Esophagus mucosa (tissue), 1 donor: ENCODE measurements around the gene PTPN4. TPM values are rescaled to one million over a fixed set of nuclear protein-coding genes. Genes with fewer than 3 reads are reported as not detected.
A peak's percentile ranks its signal among the peaks of the same experiment; 100 is the strongest.

Experiments used
- ATAC-seq: fragments of 200-7000 bp; cut with Tn5 transposase; one replicate; pipeline ENCODE4 v1.9.1; 2020
- total RNA-seq: library from RNA; stranded (reverse); gene quantifications from one replicate; pipeline ENCODE4 v1.2.4, GENCODE V29; 2023
- donor health status: DM: yes; HTN: yes; CAD: no.

Gene PTPN4
- total RNA-seq, 1 donor from 2014 or later, result 20.4 TPM

GRCh38 chr2:119859528-119859927 lies 99.8 kb downstream of the PTPN4 start:
- no peak for ATAC-seq

- ATAC-seq, result no peak
Measured at GRCh38 chr2:119860924-119861323, 101.2 kb downstream of the PTPN4 start.

GRCh38 chr2:119862127-119862889 lies 102.6 kb downstream of the PTPN4 start:
- ATAC-seq, result no peak

GRCh38 chr2:119864318-119864717 lies 104.6 kb downstream of the PTPN4 start:
- peak; percentile 32 for ATAC-seq

DNA sequence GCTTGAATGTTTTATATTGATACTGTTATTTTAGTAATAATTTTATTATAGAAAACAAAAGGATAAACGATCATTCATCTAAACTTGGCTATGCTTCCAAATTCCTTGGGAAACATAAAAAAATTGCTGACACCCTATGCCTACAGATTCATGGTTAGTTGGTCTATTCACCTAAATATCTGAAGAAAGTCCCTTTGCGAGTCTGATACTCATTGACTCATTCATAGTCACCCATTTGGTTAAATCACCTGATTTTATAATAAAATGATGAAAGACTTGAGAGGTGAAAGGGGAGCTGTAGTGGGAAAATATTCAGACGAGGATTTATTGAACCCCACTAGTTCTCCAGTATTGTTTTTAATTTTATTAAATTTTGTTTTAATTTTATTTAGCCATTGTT lies 112.0 kb downstream of the PTPN4 start:
- no peak for ATAC-seq

DNA sequence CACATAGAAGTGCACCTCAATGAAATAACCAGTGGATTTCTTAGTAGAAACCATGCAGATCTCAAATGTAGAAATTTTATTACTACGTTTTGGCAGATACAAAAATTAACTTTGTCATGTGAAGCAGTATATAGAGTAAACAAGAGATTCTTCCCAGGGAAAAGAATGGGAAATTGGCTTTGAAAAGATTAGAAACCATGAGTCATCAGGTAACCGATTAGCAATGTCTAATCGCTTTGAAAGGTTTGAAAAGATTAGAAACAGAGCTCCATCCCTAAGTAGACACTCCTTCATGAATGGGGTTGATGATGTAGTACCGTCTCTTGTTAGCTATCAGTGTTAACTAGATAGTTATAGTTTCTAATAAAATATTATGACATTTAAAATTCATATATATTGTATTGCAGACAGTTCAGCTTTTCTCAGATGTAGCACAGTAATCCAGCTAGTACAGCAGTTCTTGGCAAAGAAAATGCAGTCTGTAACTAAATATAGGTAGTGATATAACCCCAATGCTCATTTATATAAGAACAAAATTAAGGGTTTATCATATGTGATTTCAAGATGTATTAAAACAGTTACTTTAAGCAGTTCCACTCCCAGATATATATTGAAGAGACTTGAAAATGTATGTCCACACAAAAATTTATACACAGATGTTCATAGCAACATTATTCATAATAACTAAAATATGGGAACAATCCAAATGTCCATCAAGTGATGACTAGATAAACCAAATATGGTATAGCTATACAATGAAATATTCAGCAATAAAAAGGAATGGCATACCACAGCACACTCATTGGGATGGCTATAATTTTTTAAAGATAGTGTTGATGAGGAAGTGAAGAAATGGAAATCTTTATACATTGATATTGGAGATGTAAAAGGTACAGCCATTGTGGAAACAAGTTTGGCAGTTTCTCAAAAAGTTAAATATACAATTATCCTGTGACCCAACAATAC lies 113.9 kb downstream of the PTPN4 start:
- ATAC-seq, result no peak

DNA sequence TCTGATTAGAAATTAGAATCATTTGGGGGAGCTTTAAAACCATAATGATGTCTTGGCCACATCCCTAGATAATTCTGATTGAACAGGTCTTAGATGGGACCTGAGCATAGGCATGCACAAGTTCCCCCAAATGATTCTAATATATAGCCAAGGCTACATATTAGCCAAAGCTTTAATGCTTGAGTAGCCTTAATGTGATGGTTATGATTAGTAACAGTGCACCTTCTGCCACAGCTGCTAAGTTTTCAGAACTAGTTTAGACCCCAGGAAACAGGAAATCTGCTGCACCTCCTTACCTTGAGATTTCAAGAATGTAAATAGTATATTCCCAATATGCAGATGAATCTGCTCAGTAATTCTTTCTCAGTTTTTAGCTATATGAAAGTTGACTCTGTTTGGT lies 119.8 kb downstream of the PTPN4 start:
- no peak for ATAC-seq

DNA sequence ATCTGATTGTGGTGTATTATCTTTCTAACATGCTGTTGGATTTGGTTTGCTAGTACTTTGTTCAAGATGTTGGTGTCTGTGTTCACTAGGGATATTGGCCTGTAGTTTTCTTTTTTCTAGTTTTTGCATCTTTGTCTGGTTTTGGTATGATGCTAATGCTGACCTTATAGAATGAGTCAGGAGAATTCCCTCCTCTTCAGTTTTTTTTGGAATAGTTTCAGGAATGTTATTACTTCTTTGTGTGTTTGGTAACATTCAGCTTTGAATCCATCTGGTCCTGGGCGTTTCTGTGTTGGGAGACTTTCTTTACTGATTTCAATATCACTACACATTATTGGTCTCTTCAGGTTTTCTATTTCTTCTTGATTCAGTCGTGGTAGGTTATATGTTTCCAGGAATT lies 129.0 kb downstream of the PTPN4 start:
- ATAC-seq, result no peak

DNA sequence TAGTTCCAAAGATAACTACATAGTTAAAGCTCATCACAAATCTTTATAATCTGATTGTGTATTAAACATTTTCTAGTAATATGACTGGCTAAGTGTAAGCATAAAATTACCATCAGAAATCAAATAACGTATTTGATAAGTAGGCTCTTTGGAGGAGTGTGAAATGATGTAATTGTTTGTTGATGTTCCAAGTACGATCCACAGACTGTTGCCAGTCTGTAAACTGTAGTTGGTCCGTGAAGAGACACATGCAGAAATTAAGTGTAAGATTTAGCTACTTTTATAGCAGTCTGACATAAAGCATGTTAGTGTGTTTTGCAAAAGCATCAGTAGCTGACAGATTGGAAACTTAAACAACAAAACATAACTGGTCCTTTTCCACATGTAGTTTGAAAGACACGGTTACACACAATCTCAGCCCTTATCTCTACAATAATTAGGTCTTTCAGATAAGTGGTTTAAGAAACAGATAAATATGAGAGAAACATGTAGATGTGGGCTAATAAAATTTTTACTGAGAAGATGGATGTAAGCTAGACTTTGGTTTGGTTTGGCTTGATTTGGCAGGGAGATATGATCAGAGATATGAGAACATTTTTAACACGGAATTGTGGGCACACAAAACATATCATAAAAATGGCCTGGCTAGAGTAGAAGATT lies 138.1 kb downstream of the PTPN4 start:
- ATAC-seq, result no peak

GRCh38 chr2:119901013-119901412 lies 141.3 kb downstream of the PTPN4 start:
- no peak for ATAC-seq

GRCh38 chr2:119910566-119910965 lies 150.8 kb downstream of the PTPN4 start:
- ATAC-seq, result no peak

GRCh38 chr2:119914266-119914665 lies 154.5 kb downstream of the PTPN4 start:
- no peak for ATAC-seq

- no peak for ATAC-seq
Measured at GRCh38 chr2:119921825-119922224, 162.1 kb downstream of the PTPN4 start.

DNA sequence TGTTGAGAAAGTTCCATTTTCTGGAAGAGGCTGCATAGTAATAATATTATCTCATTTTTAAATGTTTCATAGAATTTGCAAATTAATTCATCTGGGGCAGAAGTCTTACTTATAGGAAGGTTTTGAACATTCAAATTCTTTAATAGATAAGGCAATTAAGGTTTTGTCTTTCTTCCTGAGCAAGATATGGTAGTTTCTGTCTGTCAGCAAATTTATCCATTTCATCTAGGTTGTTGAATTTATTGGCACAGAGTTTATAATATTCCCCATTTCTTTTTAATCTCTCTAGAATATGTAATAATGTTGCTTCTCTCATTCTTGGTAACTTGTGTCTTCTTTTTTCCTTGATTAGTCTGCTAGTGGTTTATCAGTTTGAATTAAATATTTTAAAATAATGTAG lies 163.0 kb downstream of the PTPN4 start:
- ATAC-seq, result no peak

DNA sequence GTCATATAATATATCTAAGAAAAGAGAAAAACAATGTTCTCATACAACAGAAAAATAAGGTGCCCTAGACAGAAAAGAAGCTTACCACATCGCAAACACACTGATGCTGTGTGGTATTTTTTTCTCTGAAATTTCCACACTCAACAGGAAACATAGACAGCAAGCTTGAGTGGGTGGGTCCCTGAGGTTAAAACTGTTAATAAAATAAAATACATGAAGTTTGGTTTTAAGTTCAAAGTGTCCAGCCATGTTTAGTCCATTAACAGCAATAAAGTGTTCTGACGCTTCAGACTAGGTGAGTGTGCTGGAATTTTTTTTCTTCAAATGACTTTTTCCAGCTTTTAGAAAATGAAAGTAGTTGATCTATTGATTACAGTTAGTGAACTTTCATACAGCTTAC lies 169.8 kb downstream of the PTPN4 start:
- no peak for ATAC-seq

- no peak for ATAC-seq
Measured at GRCh38 chr2:119932809-119933208, 173.1 kb downstream of the PTPN4 start.

- no peak for ATAC-seq
Measured at GRCh38 chr2:119934319-119934718, 174.6 kb downstream of the PTPN4 start.

- ATAC-seq, result no peak
Measured at GRCh38 chr2:119937680-119938079, 178.0 kb downstream of the PTPN4 start.

GRCh38 chr2:119939915-119940314 lies 180.2 kb downstream of the PTPN4 start:
- ATAC-seq, result no peak

- no peak for ATAC-seq
Measured at GRCh38 chr2:119940856-119941255, 181.1 kb downstream of the PTPN4 start.

DNA sequence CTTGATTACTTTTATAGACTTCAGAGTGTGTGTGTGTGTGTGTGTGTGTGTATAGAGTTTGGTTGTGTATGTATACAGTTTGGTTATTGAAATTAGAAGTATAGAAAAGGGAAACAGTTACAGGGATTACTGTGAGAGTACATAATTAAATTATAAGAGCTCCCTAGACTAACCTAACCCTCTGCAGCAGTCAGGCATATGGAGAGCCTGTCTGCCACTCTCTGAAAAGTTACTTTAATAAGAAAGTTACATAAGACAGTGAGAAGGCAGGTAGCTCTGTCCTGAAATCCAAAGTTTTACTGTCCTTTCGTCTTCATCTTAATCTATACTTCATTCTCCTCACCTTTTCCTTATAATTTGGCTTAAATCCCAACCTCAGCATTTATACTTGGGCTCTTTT lies 181.7 kb downstream of the PTPN4 start:
- no peak for ATAC-seq

- no peak for ATAC-seq
Measured at GRCh38 chr2:119941981-119942513, 182.3 kb downstream of the PTPN4 start.

- no peak for ATAC-seq
Measured at GRCh38 chr2:119943058-119943457, 183.3 kb downstream of the PTPN4 start.
